ENCODE measurements around the gene BRME1.

The BRME1 gene

GRCh38 chr19:13932911-13933393 is 27.0 kb upstream of the BRME1 start:
- H3K4me3 ChIP-seq (ENCODE audit: low read length, poor library complexity, severe bottlenecking) = no peak overlapping the region
- no peak overlapping the region for H3K9ac ChIP-seq (ENCODE audit: low read depth, low read length, poor library complexity, severe bottlenecking)
- H3K36me3 ChIP-seq (ENCODE audit: insufficient read depth, low read length) = no peaks in the 10 kb centered on the region
- no peaks in the 10 kb centered on the region for H3K4me1 ChIP-seq (ENCODE audit: insufficient read depth, low read length, poor library complexity, severe bottlenecking)
- no peaks in the 10 kb centered on the region for H3F3A ChIP-seq (ENCODE audit: low read depth)
- no peak overlapping the region for H2AFZ ChIP-seq (ENCODE audit: low read length)
- no peaks in the 10 kb centered on the region for H3K9me3 ChIP-seq (ENCODE audit: insufficient read depth, low read depth, low read length)
- no peaks in the 10 kb centered on the region for H3K9me2 ChIP-seq (replicated peaks; ENCODE audit: low read depth, low read length)
- no peaks in the 10 kb centered on the region for H4K20me1 ChIP-seq (ENCODE audit: insufficient read depth, low read length, poor library complexity, severe bottlenecking)
- H3K79me2 ChIP-seq (ENCODE audit: insufficient read depth, low read length) = no peaks in the 10 kb centered on the region
- no peak for TF ChIP-seq CTCF (conservative IDR thresholded peaks at IDR 0.05; ENCODE audit: low read length)
- no peak overlapping the region for H3K4me2 ChIP-seq (ENCODE audit: low read depth, low read length, poor library complexity, severe bottlenecking)
- H3K27me3 ChIP-seq (ENCODE audit: insufficient read depth, low read length, poor library complexity, severe bottlenecking) = no peaks in the 10 kb centered on the region

- Histone ChIP-seq H3K4me3 (ENCODE audit: low read length, poor library complexity, severe bottlenecking) (no peak overlapping the region), H3F3A (ENCODE audit: low read depth) (no peaks in the 10 kb centered on the region), H3K9me3 (ENCODE audit: insufficient read depth, low read depth, low read length) (no peaks in the 10 kb centered on the region), H2AFZ (ENCODE audit: low read length) (no peak overlapping the region), H4K20me1 (ENCODE audit: insufficient read depth, low read length, poor library complexity, severe bottlenecking) (no peaks in the 10 kb centered on the region), H3K9ac (ENCODE audit: low read depth, low read length, poor library complexity, severe bottlenecking) (no peak overlapping the region), H3K27me3 (ENCODE audit: insufficient read depth, low read length, poor library complexity, severe bottlenecking) (no peaks in the 10 kb centered on the region), H3K79me2 (ENCODE audit: insufficient read depth, low read length) (no peaks in the 10 kb centered on the region), H3K36me3 (ENCODE audit: insufficient read depth, low read length) (0 out of 2 replicates have a peak, but pooled peaks cover under 1% of the 10 kb centered on the region), H3K9me2 (replicated peaks; ENCODE audit: low read depth, low read length) (no peaks in the 10 kb centered on the region), H3K4me2 (ENCODE audit: low read depth, low read length, poor library complexity, severe bottlenecking) (no peak overlapping the region), H3K4me1 (ENCODE audit: insufficient read depth, low read length, poor library complexity, severe bottlenecking) (no peaks in the 10 kb centered on the region)
- TF ChIP-seq EZH2phosphoT487 (IDR thresholded peaks at IDR 0.05; ENCODE audit: borderline replicate concordance) = no peak
- no peak for TF ChIP-seq CTCF (conservative IDR thresholded peaks at IDR 0.05; ENCODE audit: low read length)
Measured at GRCh38 chr19:13932149-13932637, 26.3 kb upstream of the BRME1 start.

- H3K9me3 ChIP-seq (ENCODE audit: insufficient read depth, low read depth, low read length) = no peaks in the 10 kb centered on the region
- no peak overlapping the region for H3K4me2 ChIP-seq (ENCODE audit: low read depth, low read length, poor library complexity, severe bottlenecking)
- TF ChIP-seq CTCF (conservative IDR thresholded peaks at IDR 0.05; ENCODE audit: low read length) (no peak), EZH2phosphoT487 (IDR thresholded peaks at IDR 0.05; ENCODE audit: borderline replicate concordance) (no peak)
- H2AFZ ChIP-seq (ENCODE audit: low read length) = no peak overlapping the region
- no peaks in the 10 kb centered on the region for H3K79me2 ChIP-seq (ENCODE audit: insufficient read depth, low read length)
- no peaks in the 10 kb centered on the region for H3K4me1 ChIP-seq (ENCODE audit: insufficient read depth, low read length, poor library complexity, severe bottlenecking)
- H3K4me3 ChIP-seq (ENCODE audit: low read length, poor library complexity, severe bottlenecking) = no peak overlapping the region
- no peaks in the 10 kb centered on the region for H3K9me2 ChIP-seq (replicated peaks; ENCODE audit: low read depth, low read length)
- H3K36me3 ChIP-seq (ENCODE audit: insufficient read depth, low read length) = peaks cover 6% of the 10 kb centered on the region; the same call in 1 of the 2 replicates
- H3K9ac ChIP-seq (ENCODE audit: low read depth, low read length, poor library complexity, severe bottlenecking) = no peak overlapping the region
- no peaks in the 10 kb centered on the region for H3K27me3 ChIP-seq (ENCODE audit: insufficient read depth, low read length, poor library complexity, severe bottlenecking)
- H4K20me1 ChIP-seq (ENCODE audit: insufficient read depth, low read length, poor library complexity, severe bottlenecking) = no peaks in the 10 kb centered on the region
- no peaks in the 10 kb centered on the region for H3F3A ChIP-seq (ENCODE audit: low read depth)
Measured at GRCh38 chr19:13931391-13932148, 25.7 kb upstream of the BRME1 start.

Data from Loucy (cell line).